Activated CD8-positive, alpha-beta memory T cell treated with anti-CD3 and anti-CD28 coated beads for 48 hours (primary cell): ENCODE measurements around the gene PGBD4.
"Not testable (repeated sequence)": the region's sequence is repeated elsewhere in the genome, so short reads cannot be mapped to it uniquely, and the experiment has no call there.

Source experiments
- DNase-seq, 3 experiments: peaks; one replicate each; pipeline ENCODE4 v3.0.0-alpha.2; 2020; ENCODE audit warnings: low read depth in 2 of 3, low spot score in 2 of 3

Gene PGBD4

DNA sequence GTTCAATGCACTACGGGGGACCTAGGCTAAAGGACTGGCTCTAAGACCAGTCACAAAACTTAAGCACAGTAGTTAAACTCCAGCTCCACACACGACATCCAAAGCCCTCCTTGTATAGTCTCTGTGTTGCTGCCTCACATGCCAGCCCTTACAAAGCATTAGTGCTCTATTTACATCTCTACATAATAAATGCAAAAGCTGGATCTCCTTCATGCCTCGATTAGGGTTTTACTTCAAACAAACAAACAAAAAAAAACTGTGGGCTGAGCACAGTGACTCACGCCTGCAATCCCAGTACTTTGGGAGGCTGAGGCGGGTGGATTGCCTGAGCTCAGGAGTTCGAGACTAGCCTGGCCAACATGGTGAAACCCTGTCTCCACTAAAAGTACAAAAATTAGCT lies 9.6 kb downstream of the PGBD4 start:
- DNase-seq: no peak

GRCh38 chr15:34114215-34114614 lies 12.3 kb downstream of the PGBD4 start:
- DNase-seq: no peak

- DNase-seq: no peak
Observed at GRCh38 chr15:34114739-34115138, 12.9 kb downstream of the PGBD4 start.

- no peak for DNase-seq
Observed at GRCh38 chr15:34116620-34117019, 14.7 kb downstream of the PGBD4 start.

DNA sequence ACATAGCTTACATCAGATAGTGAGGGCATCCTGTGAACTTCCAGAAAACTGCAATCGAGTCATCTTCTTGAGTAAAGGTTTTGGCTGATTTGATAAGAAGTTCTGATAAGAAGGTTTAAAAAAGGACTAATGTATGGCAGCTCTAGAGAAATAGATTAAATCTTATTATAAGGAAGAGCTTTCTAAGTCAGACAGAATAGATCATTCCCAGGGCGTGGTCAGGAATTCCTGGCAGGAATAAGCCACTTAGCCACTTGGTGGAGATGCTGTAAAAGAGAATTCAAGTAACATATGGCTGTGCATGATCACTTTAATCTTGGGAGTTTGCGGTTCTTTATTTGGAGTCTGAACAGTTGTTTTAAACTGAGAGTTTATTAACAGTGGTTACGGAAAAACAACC lies 17.4 kb downstream of the PGBD4 start:
- DNase-seq: no peak

DNA sequence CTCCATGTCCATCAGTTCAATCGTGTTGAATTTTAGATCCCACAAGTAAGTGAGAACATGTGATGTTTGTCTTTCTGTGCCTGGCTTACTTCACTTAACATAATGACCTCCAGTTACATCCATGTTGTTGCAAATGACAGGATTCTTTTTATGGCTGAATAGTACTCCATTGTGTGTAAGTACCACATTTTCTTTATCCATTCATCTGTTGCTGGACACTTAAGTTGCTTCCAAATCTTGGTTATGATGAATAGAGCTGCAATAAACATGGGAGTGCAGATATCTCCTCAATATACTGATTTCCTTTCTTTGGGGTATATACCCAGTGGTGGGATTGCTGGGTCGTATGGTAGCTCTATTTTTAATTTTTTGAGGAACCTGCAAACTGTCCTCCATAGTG lies 18.5 kb downstream of the PGBD4 start:
- not testable (repeated sequence) for DNase-seq

GRCh38 chr15:34121786-34122185 lies 19.9 kb downstream of the PGBD4 start:
- DNase-seq: not testable (repeated sequence)

GRCh38 chr15:34122771-34123183 lies 20.9 kb downstream of the PGBD4 start:
- no peak for DNase-seq

- DNase-seq: no peak
Observed at GRCh38 chr15:34124651-34125050, 22.8 kb downstream of the PGBD4 start.

DNA sequence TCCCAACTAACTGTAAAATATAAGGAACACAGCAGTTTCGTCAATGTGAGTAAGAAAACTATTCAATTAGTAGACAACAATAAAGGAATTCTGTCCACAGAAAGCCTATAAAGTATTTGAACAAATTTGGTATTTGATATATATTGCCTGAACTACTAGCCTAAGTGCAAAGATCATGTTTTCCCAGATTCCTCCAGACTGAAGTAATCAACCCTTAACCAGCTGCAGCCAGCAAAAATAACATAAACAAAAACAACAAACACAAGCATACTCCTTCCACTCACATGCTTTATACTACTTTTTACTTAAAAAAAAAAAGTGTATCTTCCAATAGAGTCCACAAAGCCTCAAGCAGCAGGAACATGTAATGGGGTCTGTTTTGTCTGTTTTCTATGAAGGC lies 24.1 kb downstream of the PGBD4 start:
- DNase-seq: no peak

GRCh38 chr15:34126522-34126921 lies 24.6 kb downstream of the PGBD4 start:
- DNase-seq: no peak

- no peak for DNase-seq
Observed at GRCh38 chr15:34128898-34129297, 27.0 kb downstream of the PGBD4 start.

DNA sequence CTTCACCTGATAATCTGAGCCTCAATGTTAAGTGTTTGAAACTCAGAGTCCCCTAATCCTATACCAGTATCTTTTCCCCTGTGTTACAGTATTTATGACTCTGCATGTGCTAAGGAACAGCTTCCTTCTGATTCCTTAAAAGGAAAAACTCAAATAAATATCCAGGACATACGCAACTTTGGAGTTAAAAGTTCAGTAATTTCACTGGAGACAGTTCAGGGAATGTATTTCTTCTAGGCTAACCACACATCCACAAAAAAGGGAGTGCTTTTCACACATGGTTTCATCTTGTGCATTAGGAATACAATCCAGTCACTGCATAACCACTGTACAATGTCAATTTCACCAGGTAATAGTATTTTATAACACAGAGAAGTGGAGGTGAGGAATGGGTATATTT lies 31.0 kb downstream of the PGBD4 start:
- no peak for DNase-seq

- DNase-seq: no peak
Observed at GRCh38 chr15:34133511-34133910, 31.6 kb downstream of the PGBD4 start.

DNA sequence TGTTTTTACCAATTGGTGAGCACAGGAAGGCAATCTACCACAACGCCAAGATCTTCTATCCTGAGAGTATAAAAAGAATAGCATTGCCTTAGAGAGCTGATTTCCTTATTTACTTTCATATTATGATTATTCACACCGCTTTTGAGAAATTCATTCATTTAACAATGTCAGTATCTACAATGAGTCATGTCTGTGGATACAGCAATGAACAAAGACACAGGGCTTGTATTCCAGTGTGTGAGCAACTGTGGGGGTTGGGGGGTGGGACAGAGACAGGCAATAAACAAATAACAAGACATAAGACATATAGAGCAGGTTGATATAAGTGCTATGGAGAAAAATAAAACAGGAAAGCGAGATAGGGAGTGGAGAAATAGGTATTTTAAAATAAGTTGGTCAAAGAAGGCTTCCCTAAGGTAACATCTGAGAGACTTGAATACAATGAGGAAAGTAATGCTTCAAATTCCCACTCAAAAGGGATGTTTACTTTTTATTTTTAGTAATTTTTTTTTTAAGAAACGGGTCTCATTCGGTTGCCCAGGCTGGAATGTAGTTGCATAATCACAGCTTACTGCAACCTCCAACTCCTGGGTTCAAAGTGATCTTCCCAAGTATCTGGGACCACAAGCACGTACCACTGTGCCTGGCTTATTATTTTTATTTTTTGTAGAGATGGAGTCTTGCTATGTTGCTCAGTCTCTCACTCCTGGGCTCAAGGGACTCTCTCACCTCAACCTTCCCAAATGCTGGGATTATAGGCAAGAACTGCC lies 45.7 kb downstream of the PGBD4 start:
- DNase-seq: no peak

- no peak for DNase-seq
Observed at GRCh38 chr15:34154725-34155204, 52.9 kb downstream of the PGBD4 start.

DNA sequence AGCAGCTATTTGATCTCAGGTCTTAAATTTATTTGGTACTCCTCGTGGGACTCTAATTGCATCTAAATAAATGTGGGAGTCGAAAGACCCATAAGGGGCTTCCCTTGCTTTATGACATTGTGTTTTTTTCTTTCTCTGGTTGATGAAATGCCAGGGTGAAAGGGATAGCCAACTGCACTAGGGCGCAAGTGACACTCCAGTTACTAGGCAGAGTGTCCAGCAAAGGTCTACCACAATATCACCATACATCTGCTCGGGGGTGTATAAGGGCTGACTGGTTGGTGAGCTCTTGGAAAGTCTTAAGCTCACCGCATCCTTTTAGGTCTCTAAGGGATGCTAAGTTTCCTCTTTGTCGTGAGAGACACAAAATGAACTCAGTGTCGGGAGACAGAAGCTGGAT lies 54.0 kb downstream of the PGBD4 start:
- no peak for DNase-seq
